HepG2 (cell line): ENCODE results near the gene GATD1. TPM values are rescaled to one million over a fixed set of nuclear protein-coding genes. Genes with fewer than 3 reads are reported as not detected.

Source experiments
- ATAC-seq: fragments of 200-7000 bp; cut with Tn5 transposase; 3 replicates; pipeline ENCODE4 v1.9.1; 2020; ENCODE audit warnings: mild to moderate bottlenecking, moderate library complexity
- BruUV-seq: library from RNA; stranded (reverse); fragments of 400-500 nt; replicated peaks from 2 replicates; lab custom pipeline; 2021; lab: Mats Ljungman, UMichigan
- CTCF ChIA-PET: fragments of 300-600 bp; formaldehyde crosslinking; extraction: SDS; loops from one replicate; lab custom pipeline; 2021; ENCODE audit warnings: low total read pairs, inconsistent platforms, low intra/inter-chr PET ratio; lab: Yijun Ruan, JAX
- POLR2A ChIA-PET: fragments of 350-600 bp; sonication (Branson Sonifier 250); formaldehyde crosslinking; loops from one replicate; lab custom pipeline; 2020; ENCODE audit warnings: antibody characterized with exemption, inconsistent platforms; lab: Yijun Ruan, JAX
- DNase-seq: peaks from one replicate; pipeline ENCODE4 v3.0.0-alpha.2; 2015; ENCODE audit warnings: low spot score
- FAIRE-seq: peaks from 3 replicates; lab custom pipeline; 2011; peaks lifted over from hg19 to GRCh38; lab: Jason Lieb, UNC
- H2AFZ ChIP-seq: one replicate; pipeline ENCODE4 v1.6.1; 2011; ENCODE audit warnings: low read length, inconsistent platforms
- H3K27ac ChIP-seq: fragments of 300-600 bp; 3 replicates; pipeline ENCODE4 v1.8.0; 2011; ENCODE audit warnings: mixed run types, mild to moderate bottlenecking, mixed read lengths, low read length, inconsistent platforms; ENCODE audit not compliant: insufficient read depth; ENCODE audit errors: extremely low read length
- H3K27me3 ChIP-seq, 2 experiments: fragments of 200-600 bp in 1 of 2; 2 replicates in 1 of 2; 3 replicates in 1 of 2; pipeline versions ENCODE4 v1.6.0 to v1.8.0; 2011; ENCODE audit warnings: low read length in 2 of 2, mild to moderate bottlenecking in 2 of 2, moderate library complexity in 2 of 2, inconsistent platforms in 1 of 2; ENCODE audit not compliant: insufficient read depth in 2 of 2, control insufficient read depth in 1 of 2
- H3K36me3 ChIP-seq, 2 experiments: fragments of 200-600 bp in 1 of 2; replicated peaks in 1 of 2; 2 replicates in 1 of 2; 3 replicates in 1 of 2; pipeline versions ENCODE4 v1.5.1 to v1.8.0; 2011; ENCODE audit warnings: low read length in 2 of 2, inconsistent platforms in 1 of 2; ENCODE audit not compliant: insufficient read depth in 2 of 2, control insufficient read depth in 1 of 2
- H3K4me1 ChIP-seq: 2 replicates; pipeline ENCODE4 v1.5.1; 2012; ENCODE audit warnings: low read length, inconsistent platforms; ENCODE audit not compliant: insufficient read depth
- H3K4me2 ChIP-seq: 2 replicates; pipeline ENCODE4 v1.6.0; 2011; ENCODE audit warnings: low read depth, low read length, inconsistent platforms
- H3K4me3 ChIP-seq, 3 experiments: fragments of 200-600 bp in 1 of 3; sonication (generic), shearing (Covaris generic) in 1 of 3; replicated peaks in 1 of 3; 2 replicates each; pipeline ENCODE4 v1.5.1; 2011 to 2016; ENCODE audit warnings: low read length in 3 of 3, inconsistent platforms in 2 of 3, low read depth in 2 of 3, mild to moderate bottlenecking in 2 of 3, control low read depth in 1 of 3, mixed read lengths in 1 of 3; ENCODE audit not compliant: insufficient read depth in 1 of 3
- H3K79me2 ChIP-seq: one replicate; pipeline ENCODE4 v1.6.1; 2011; ENCODE audit warnings: low read length, inconsistent platforms; ENCODE audit not compliant: insufficient read depth
- H3K9ac ChIP-seq: 2 replicates; pipeline ENCODE4 v1.6.0; 2011; ENCODE audit warnings: mild to moderate bottlenecking, low read depth, low read length, inconsistent platforms; ENCODE audit not compliant: insufficient read depth
- H3K9me3 ChIP-seq: 2 replicates; pipeline ENCODE4 v1.5.1; 2012; ENCODE audit warnings: mild to moderate bottlenecking, low read length
- H4K20me1 ChIP-seq: 2 replicates; pipeline ENCODE4 v1.6.0; 2011; ENCODE audit warnings: inconsistent platforms, mild to moderate bottlenecking, low read length, moderate library complexity; ENCODE audit not compliant: insufficient read depth
- AKAP8 ChIP-seq: sonication (generic); formaldehyde crosslinking; IDR thresholded peaks from 2 replicates; pipeline ENCODE4 v1.5.1; 2020; ENCODE audit warnings: mild to moderate bottlenecking, missing genetic modification reagents
- ASH2L ChIP-seq: fragments of 300-600, 200-600 bp; sonication (generic); IDR thresholded peaks from 2 replicates; pipeline ENCODE4 v1.7.0; 2017; ENCODE audit warnings: low read depth, mild to moderate bottlenecking, moderate library complexity, mixed read lengths, low read length; ENCODE audit not compliant: insufficient read length
- BRD4 ChIP-seq: sonication (generic); formaldehyde crosslinking; IDR thresholded peaks from 2 replicates; pipeline ENCODE4 v1.4.0; 2020; ENCODE audit warnings: missing genetic modification reagents
- CBX1 ChIP-seq: IDR thresholded peaks from one replicate; pipeline ENCODE4 v1.6.1; 2016; ENCODE audit warnings: antibody characterized with exemption, low read depth
- FOXO4 ChIP-seq: sonication (generic); formaldehyde crosslinking; conservative IDR thresholded peaks from 2 replicates; pipeline ENCODE4 v1.8.1; 2023; ENCODE audit warnings: missing genetic modification reagents
- JUND ChIP-seq: sonication (generic); formaldehyde crosslinking; IDR thresholded peaks from 2 replicates; pipeline ENCODE4 v1.8.0; 2022; ENCODE audit warnings: mild to moderate bottlenecking, missing genetic modification reagents
- KDM1A ChIP-seq: IDR thresholded peaks from 2 replicates; pipeline ENCODE4 v1.6.1; 2016; ENCODE audit warnings: missing compliant biosample characterization
- MAX ChIP-seq: IDR thresholded peaks from 2 replicates; pipeline ENCODE4 v1.6.1; 2012; ENCODE audit warnings: inconsistent platforms
- NFYC ChIP-seq: IDR thresholded peaks from 2 replicates; pipeline ENCODE4 v1.6.1; 2016; ENCODE audit warnings: missing genetic modification reagents, missing compliant biosample characterization
- TGIF2 ChIP-seq: IDR thresholded peaks from 2 replicates; pipeline ENCODE4 v1.6.1; 2016; ENCODE audit warnings: control low read depth, missing compliant biosample characterization
- ZFX ChIP-seq: sonication (generic); formaldehyde crosslinking; IDR thresholded peaks from 2 replicates; pipeline ENCODE4 v1.4.0; 2020; ENCODE audit warnings: mild to moderate bottlenecking, low read depth, missing genetic modification reagents, moderate library complexity
- ZIK1 ChIP-seq: sonication (generic); formaldehyde crosslinking; IDR thresholded peaks from 2 replicates; pipeline ENCODE4 v1.5.0; 2020; ENCODE audit warnings: mild to moderate bottlenecking, low read depth, missing genetic modification reagents, borderline replicate concordance
- ZNF235 ChIP-seq: sonication (generic); formaldehyde crosslinking; IDR thresholded peaks from 2 replicates; pipeline ENCODE4 v1.8.1; 2023; ENCODE audit warnings: mild to moderate bottlenecking, missing genetic modification reagents, borderline replicate concordance
- ZNF513 ChIP-seq: sonication (generic); formaldehyde crosslinking; conservative IDR thresholded peaks from 2 replicates; pipeline ENCODE4 v1.5.0; 2020; ENCODE audit warnings: missing genetic modification reagents
- ZNF704 ChIP-seq: sonication (generic); formaldehyde crosslinking; IDR thresholded peaks from 2 replicates; pipeline ENCODE4 v1.8.1; 2023; ENCODE audit warnings: mild to moderate bottlenecking, inconsistent platforms, moderate library complexity, missing genetic modification reagents, borderline replicate concordance
- WGBS: methylation state at CpG from one replicate; pipeline ENCODE4 v1.1.6; 2017; ENCODE audit warnings: low lambda C conversion rate; 5-methylcytosine and 5-hydroxymethylcytosine counted together
- in situ Hi-C: cut with HindIII; loops from 2 replicates; pipeline ENCODE4 v1.10.0; 2017; ENCODE audit warnings: low pct_unique_long_range_greater_than_20kb; ENCODE audit not compliant: extremely low pct_ligation_motif_present
- intact Hi-C: fragments of 100-400 bp; cut with micrococcal nuclease; formaldehyde crosslinking; loops from one replicate; pipeline ENCODE4 v1.10.0; 2022; ENCODE audit not compliant: unreplicated experiment
- polyA plus RNA-seq, 8 experiments: library from polyadenylated mRNA; depleted of rRNA in 3 of 8; stranded (reverse) in 7 of 8; unstranded in 1 of 8; fragments of >200 nt; fragmentation: Illumina TruSeq in 4 of 8; extraction: Trizol in 4 of 8; gene quantifications; 2 replicates each; pipeline versions ENCODE4 v1.2.1 to v1.2.3, GENCODE V29; 2011 to 2016; ENCODE audit warnings: low read depth in 4 of 8, missing spikeins in 1 of 8, mixed read lengths in 1 of 8; ENCODE audit not compliant: insufficient read depth in 1 of 8
- total RNA-seq, 5 experiments: library from RNA; depleted of rRNA; stranded (reverse); fragments of >200 nt; fragmentation: Illumina TruSeq; extraction: Trizol; gene quantifications; 2 replicates each; pipeline ENCODE4 v1.2.3, GENCODE V29; 2016; ENCODE audit warnings: low read depth in 1 of 5

GATD1 gene
- total and polyA plus RNA-seq, 2 of the 13 experiments (the other 11 are each of a cell fraction or from before 2014, with no cell fraction given), result 31.3 to 60.5 TPM

- Histone ChIP-seq H3K27ac (peak overlapping the region; percentile 39), H3K9me3 (no peaks in the 10 kb centered on the region)
Observed at GRCh38 chr11:727281-727701, 50.0 kb downstream of the GATD1 start.

More at GRCh38 chr11:727281-727701, 50.0 kb downstream of the GATD1 start:
- H3K9ac ChIP-seq, result no peak overlapping the region
- no TSS peak for BruUV-seq
- TF ChIP-seq JUND, result no peak
- no peak for TF ChIP-seq CBX1
- TF ChIP-seq BRD4 (CRISPR knock-in tag), result no peak
- 0 out of 2 replicates have a peak, but pooled peaks have one; percentile 3 for TF ChIP-seq ZNF235 (CRISPR knock-in tag)
- no peak for TF ChIP-seq ZNF704 (CRISPR knock-in tag)
- no peak for TF ChIP-seq AKAP8
- no peak for TF ChIP-seq ZNF513 (CRISPR knock-in tag)
- TF ChIP-seq MAX, result no peak
- TF ChIP-seq NFYC (CRISPR knock-in tag), result no peak
- TF ChIP-seq KDM1A (CRISPR knock-in tag), result no peak
- TF ChIP-seq FOXO4 (CRISPR knock-in tag), result 0 out of 2 replicates have a peak, but pooled peaks have one; percentile 35
- no peak for TF ChIP-seq ZIK1
- TF ChIP-seq ZFX (CRISPR knock-in tag), result no peak
- no peak for TF ChIP-seq TGIF2
- no peak for TF ChIP-seq ASH2L
- H3K36me3 ChIP-seq, result peaks cover 18 to 28% of the 10 kb centered on the region in 2 experiments
- DNase-seq, result no peak
- no peak for ATAC-seq
- no peak overlapping the region for H2AFZ ChIP-seq
- no peak for FAIRE-seq
- H4K20me1 ChIP-seq, result no peaks in the 10 kb centered on the region; the same call in 1 of the 2 replicates
- H3K4me2 ChIP-seq, result no peak overlapping the region; the same call in 1 of the 2 replicates
- POLR2A ChIA-PET, result interaction anchor here (1.2 to 12.6 kb wide), 5 partner anchors 15 to 172 kb away, joined by 3 to 203 read pairs (median 10); partner anchors contain the start of genes DEAF1, EPS8L2, TALDO1 and TMEM80
- H3K27me3 ChIP-seq, result no peaks in the 10 kb centered on the region
- intact Hi-C loops, result no loop called here
- H3K4me1 ChIP-seq, result peaks cover 34% of the 10 kb centered on the region
- H3K79me2 ChIP-seq, result no peaks in the 10 kb centered on the region
- CTCF ChIA-PET, result interaction anchor here (0.8 to 2.3 kb wide), 6 partner anchors 30 to 172 kb away, joined by 3 to 20 read pairs (median 7); partner anchors contain the start of genes DEAF1, SLC25A22 and TMEM80
- in situ Hi-C loops, result loop anchor here (5.0 kb wide), 1 partner anchor 70 kb away; no protein-coding TSS in a partner anchor
- H3K4me3 ChIP-seq, result no peak overlapping the region
- 100% methylated on average over 2 of the region's 12 CpGs for WGBS
